HG02759 (cell line): ENCODE measurements around the gene BLVRB.
A peak's percentile ranks its signal among the peaks of the same experiment; 100 is the strongest.
"Not testable (repeated sequence)": the region's sequence is repeated elsewhere in the genome, so short reads cannot be mapped to it uniquely, and the experiment has no call there.

Experiments used
- ATAC-seq: cut with Tn5 transposase; IDR thresholded peaks from one replicate; pipeline ENCODE4 v1.9.1; 2021; ENCODE audit warnings: mild to moderate bottlenecking, moderate library complexity; ENCODE audit not compliant: unreplicated experiment

Gene BLVRB

DNA sequence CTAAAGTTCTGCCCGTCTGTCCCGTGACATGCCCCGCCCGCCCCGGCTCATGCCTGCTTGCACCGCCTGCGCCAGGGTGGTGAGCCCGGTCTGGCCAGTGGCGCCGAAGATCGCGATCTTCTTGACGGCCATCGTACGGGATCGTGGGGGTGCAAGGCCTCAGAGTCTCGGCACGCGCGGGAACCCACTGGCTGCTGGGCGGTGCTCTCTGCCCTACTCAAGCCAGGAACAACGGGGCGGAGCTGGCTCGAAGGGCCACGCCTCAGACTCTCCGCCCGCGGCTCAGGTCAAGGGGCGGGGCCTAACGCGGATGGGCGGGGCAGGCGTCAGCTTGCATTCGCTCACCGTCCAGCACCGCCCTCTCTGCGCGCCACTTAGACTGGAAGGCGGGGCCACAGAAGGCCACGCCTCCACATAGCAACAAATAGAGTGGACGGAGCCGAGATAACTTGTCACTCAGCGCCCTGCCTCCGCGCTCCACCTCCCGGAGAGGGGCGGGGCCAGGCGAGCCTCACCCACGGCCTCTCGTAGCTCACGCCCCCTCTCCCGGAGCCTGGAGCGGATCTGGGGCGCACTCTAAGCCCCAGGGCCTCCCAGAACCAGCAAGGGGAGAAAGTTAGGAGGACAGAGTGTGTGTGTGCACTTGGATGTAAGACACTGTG lies at the start of gene BLVRB:
BLVRB (minus strand) TSS at position 189 of the 662 bp plus-strand sequence; CDS start at position 132, 57 bp downstream.
- peak; percentile 92 for ATAC-seq

DNA sequence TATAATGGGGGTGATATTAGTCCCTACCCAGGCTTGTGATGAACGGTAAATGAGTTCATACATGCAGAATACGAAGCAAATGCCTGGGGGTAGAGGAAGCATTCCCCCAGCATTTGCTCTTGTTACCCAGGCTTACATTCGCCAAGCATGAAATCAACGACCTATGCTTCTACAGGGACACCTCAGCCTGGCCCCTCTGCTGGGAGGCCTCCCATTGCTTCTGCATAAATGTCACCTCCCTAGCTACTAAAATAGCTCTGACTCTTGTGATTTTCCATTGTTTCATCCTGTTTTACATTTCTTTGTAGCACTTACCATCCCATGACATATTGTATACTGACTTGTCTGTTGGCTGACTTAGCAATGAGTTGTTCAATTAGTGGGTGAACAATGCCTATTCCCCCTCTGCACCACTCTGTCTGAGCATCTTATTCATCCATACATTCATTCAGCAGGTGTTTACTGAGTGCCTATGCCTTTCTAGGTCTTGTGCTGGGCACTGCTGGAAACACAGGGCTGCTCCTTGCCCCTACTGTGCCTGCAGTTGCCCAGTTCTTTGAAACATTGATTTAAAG lies 48.3 kb upstream of the BLVRB start:
- no peak for ATAC-seq

DNA sequence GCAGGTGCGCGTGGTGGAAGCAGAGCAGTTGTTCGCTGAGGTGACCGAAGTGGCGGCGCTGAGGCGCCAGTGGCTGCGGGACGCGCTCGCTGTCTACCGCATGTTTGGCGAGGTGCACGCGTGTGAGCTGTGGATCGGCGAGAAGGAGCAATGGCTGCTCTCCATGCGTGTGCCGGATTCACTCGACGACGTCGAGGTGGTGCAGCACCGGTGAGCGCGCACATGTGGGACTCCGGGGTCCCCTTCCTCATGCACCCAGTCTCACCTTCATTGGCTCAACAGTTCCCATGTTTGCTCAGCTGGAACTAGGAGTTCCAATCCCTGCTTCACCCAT lies 47.8 kb upstream of the BLVRB start:
- ATAC-seq, result no peak

DNA sequence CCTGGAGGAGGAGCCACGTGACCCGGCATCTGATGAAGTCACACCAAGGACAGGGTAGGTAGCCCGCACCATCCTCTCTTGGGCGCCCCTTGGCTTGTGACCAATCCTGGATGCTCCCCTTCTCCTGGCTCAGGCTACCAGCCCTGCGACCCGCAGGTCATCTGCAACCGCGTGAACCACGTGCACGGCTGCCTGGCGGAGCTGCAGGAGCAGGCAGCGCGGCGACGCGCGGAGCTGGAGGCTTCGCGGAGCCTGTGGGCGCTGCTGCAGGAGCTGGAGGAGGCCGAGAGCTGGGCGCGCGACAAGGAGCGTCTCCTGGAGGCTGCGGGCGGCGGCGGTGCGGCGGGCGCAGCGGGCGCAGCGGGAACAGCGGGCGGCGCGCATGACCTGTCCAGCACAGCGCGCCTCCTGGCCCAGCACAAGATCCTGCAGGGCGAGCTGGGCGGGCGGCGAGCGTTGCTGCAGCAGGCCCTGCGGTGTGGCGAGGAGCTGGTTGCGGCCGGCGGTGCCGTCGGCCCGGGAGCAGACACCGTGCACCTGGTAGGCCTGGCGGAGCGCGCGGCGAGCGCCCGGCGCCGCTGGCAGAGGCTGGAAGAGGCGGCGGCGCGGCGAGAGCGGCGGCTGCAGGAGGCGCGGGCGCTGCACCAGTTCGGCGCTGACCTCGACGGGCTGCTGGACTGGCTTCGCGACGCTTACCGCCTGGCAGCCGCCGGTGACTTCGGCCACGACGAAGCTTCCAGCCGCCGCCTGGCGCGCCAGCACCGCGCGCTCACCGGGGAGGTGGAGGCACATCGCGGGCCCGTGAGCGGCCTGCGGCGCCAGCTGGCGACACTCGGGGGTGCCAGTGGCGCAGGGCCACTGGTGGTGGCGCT lies 47.2 kb upstream of the BLVRB start:
- ATAC-seq, result no peak

DNA sequence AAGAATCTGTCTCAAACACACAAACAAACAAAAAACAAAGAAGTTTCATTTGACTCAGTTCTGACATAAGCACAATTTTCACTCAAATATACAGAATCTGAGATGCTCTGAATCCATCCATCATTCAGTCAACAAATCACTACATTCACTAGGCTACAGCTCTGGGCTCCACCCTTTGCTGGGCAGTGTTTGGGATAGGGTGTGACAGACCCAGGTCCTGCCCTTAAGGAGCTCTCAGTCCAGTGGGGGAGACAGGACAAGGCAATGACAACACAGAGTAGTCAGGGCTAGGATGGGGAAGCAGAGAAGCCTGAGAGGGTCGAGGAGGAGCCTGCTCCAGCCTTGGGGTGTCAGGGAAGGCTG lies 46.5 kb upstream of the BLVRB start:
- no peak for ATAC-seq

DNA sequence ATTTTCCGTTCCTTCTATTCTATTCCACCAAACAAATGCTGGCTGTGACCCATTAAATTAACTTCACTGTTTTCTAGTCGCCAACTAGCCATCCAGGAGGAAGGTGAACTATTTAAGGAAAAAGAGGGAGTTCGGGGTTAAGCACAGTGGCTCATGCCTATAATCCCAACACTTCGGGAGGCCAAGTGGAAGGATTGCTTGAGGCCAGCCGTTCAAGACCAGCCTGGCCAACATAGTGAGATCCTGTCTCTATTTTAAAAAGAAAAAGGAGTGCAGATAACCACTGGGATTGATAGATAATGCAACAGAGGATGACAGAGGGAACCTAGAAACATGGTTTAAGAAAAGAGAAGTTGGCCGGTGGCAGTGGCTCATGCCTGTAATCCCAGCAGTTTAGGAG lies 45.9 kb upstream of the BLVRB start:
- no peak for ATAC-seq

DNA sequence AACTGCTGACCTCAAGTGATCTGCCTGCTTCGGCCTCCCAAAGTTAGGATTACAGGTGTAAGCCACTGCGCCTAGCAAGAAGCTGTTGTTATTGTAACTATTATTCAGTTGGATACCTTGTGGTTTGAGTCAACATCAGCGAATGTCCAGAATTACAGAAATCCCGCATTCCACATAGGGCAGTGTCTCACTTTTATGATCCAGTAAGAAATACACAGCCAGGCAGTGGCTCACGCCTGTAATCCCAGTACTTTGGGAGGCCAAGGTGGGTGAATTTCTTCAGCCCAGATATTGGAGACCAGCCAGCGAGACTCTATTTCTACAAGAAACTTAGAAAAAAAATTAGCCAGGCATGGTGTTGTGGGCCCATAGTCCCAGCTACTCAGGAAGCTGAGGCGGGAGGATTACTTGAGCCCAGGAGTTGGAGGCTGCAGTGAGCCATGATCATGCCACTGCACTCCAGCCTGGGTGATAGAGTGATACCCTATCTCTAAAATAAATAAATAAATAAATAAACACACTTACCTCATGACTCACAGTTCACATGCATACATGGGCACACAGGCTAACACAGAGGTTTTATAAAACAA lies 45.1 kb upstream of the BLVRB start:
- ATAC-seq, result no peak

DNA sequence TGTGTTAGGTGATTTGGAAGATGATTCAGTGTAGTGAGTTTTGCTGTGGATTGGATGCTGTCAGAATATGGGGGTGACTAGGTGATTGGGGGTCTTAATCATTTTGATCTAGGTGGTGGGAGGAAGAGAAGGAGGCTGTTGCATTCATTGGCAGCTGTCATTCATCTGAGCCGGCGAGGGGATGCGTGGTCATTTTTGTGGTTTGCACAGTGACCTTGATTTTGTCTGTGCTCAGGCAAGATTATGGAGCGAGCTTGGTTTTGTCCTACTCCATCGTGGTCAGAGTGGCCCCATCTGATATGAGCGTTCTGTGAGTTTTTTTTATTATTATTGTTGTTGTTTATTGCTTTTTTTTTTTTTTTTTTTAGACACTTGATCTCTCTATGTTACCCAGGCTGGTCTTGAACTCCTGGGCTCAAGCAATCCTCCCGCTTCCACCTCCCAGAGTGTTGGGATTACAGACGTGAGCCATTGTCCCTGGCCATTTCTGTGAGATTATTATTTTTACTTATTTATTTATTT lies 43.3 kb upstream of the BLVRB start:
- no peak for ATAC-seq

DNA sequence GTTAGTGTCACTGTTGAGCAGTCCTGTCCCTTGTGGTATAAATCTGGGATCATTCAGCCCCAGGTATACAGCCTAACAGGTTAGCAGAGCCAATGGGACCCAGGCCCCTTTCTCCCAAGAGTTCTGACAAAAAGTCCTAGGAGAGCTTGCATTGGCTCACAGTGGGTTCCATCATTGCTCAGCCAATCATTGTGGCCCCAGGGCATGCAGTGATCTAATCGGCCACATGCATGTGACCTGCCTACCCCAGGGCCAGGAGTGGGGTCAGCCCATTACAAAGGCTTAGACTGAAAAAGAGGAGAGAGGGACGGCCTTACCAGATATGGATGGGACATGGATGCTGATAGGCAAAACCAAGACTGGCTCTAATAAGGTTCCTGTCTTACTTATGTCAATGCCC lies 42.3 kb upstream of the BLVRB start:
- ATAC-seq, result no peak

DNA sequence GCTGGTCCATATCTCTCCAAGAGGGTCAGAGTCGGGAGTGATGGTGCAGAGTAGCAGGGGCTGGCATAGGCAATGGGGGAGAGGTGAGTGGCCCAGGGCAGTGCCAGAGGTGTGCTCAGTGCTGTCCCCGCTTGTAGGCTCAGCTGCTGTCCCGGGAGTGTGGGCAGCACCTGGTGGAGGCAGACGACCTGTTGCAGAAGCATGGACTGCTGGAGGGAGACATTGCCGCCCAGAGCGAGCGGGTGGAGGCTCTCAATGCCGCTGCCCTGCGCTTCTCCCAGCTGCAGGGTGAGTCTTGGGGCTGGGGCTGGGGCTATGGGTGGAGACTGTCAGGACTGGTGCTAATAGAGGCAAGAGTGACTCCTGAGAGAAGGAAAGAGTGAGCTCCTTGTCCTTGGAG lies 40.6 kb upstream of the BLVRB start:
- ATAC-seq, result no peak

DNA sequence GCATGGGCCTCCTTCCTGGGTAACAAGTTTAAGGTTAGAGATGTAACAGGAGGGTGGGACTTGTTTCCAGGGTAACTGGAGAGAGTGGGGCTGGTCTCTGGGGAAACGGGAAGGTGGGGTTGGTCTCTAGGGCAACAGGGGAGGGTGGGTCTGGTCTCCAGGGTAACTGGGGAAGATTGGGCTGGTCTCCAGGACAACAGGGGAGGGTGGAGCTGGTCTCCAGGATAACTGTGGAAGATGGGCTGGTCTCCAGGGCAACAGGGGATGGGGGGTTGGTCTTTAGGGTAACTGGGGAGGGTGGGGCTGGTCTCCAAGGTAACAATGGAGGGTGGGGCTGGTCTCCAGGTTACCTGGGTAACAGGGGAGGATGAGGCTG lies 37.8 kb upstream of the BLVRB start:
- no peak for ATAC-seq

DNA sequence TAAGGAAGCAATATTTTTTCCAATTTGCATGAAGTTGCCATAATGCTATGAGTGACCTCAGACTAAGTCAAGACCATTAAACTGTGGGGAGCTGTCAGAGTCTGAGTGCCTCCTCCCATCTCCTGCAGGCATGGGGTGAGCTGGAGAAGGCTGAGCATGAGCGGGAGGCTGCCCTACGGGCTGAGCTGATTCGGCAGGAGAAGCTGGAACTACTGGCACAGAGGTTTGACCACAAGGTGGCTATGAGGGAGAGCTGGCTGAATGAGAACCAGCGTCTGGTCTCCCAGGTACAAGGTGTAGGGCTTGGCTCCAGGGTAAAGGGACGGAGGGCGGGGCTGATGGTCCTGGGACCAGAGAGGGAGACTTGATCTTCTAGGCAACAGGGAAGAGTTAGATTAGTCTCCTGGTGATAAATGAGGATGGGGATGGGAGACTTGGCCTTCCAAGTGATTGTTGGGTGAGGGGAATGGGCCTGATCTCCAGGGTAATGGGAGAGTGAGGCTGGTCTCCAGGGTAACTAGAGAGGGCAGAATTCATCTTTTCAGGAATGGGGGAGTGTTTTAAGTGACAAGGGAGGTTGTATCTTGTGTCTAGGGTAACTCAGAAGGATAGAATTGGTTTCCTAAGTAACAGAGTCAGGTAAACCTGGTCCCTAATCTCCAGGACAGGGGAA lies 37.2 kb upstream of the BLVRB start:
- ATAC-seq, result no peak

DNA sequence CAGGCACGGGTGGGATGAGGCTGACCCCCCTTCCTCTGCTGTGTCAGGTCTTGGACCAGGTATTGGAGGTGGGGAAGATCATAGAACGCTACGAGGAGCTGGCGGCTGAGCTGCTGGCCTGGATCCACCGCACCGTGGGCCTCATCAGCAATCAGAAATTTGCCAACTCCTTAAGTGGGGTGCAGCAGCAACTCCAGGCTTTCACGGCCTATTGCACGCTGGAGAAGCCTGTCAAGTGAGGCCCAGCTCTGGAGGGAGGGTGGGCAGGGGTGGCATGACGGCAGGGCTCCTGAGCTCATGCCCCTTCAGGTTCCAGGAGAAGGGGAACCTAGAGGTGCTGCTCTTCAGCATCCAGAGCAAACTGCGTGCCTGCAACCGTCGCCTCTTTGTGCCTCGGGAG lies 36.5 kb upstream of the BLVRB start:
- ATAC-seq, result no peak

DNA sequence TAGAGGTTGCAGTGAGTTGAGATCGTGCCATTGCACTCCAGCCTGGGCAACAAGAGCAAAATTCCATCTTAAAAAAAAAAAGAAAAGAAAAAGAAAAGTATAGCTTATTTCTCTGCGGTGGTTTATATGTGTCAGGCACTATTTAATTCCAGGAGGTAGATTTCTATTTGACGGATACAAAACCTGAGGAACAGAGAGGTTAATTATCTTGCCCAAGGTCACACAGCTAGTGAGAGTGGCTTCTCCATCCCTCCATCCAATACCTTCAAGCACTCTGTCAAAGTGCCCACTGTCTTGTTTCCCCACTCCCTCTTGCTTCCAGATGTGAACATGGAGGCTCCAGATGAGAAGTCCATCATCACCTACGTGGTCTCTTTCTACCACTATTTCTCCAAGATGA lies 36.1 kb upstream of the BLVRB start:
- ATAC-seq, result no peak

DNA sequence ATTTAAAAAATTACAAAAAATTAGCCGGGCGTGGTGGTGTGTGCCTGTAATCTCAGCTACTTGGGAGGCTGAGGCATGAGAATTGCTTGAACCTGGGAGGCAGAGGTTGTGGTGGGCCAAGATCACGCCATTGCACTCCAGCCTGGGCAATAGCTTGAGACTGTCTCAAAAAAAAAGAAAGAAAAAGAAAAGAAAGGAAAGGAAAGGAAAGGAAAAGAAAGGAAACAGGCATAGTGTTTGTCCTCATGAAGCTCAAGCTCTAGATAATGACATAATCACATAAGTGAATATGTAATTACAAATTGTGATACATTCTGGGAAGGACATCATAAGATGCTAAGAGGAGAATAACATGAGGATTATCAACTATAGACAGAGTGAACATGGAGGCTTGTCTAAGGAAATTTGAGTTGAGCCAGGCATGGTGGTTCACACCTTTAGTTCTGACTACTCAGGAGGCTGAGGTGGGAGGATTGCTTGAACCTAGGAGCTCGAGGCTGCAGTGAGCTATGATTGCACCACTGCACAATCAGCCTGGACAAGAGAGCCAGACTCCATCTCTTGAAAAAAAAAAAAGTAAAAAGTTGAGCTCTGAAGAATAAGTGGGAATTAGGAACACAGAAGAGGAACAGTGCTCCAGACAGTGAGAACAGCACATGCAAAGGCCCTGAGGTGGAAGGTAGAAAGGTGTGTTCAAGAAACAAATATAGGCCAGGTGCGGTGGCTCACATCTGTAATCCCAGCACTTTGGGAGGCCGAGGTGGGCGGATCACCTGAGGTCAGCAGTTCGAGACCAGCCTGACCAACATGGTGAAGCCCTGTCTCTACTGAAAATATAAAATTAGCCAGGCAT lies 35.4 kb upstream of the BLVRB start:
- ATAC-seq, result not testable (repeated sequence)

DNA sequence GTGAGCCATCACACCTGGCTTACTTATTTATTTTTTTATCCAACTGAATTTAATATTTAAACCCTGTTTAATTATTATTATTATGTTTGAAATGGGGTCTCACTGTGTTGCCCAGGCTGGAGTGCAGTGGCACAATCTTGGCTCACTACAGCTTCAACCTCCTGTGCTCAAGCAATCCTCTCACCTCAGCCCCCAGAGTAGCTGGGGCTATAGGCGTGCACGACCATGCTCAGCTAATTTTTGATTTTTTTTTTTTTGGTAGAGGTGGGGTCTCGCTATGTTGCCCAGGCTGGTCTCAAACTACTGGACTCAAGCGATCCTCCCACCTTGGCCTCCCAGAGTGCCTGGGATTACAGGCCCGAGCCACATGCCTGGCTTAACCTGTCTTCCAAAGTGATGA lies 33.8 kb upstream of the BLVRB start:
- ATAC-seq, result no peak

DNA sequence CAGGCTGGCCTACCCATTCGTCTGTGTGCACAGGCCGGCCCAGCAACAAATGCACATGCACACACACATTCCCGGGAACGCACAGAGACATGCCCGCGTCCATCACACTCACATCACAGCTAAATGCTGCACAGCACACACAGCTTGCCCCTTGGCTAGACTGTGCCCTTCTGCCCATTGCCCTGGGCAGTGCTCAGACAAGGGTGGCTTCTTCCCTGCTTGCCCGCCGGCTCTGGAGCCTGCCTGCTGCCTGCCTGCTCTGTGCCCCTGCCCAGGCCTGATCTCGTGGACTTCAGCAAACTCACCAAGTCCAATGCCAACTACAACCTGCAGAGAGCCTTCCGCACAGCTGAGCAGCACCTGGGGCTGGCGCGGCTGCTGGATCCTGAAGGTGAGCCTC lies 31.7 kb upstream of the BLVRB start:
- no peak for ATAC-seq

DNA sequence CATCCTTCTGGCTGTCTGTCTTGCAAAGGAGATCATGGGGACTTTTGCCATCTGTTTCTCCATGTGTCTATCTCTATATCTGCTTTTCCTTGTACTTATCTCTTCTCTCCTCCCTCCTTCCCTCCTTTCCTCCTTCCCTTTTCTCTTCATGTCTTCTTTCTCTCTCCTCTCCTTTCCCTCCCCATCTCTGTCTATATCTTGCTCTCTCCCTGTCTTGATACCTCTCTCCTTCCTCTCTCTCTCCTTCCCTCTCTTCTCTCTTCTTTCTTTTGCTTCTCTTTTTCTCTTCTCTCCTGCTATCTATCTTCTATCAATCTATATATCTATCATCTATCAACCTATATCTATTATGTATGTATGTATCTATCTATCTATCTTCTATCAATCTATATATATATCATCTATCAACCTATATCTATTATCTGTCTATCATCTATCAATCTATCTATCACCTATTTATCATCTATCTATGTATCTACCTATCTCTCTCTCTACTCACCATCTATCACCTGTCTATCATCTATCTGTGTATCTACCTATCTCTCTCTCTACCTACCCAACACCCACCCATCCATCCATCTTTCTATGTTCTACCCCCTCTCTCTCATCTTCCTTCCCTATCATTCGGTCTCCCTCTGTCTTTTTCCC lies 28.8 kb upstream of the BLVRB start:
- no peak for ATAC-seq

DNA sequence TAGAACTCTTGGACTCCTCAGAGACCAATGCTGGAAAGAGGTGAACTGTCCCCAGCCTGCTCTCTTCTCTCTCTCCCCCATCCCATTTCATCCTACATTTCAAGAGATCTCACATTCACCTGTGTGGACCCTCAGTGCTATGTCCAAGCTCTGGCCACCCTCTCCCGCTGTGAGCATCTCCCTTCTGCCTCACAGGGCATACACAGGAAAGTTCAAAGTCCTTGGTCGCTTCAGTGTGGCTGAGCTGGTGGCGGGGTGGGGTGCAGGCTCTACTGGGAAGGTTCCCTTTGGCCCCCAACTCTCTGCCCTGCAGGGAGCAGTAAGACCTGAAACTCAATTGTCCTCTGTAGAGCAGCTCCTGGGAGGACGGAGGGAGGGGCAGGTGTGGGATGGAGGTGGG lies 28.2 kb upstream of the BLVRB start:
- ATAC-seq, result no peak

DNA sequence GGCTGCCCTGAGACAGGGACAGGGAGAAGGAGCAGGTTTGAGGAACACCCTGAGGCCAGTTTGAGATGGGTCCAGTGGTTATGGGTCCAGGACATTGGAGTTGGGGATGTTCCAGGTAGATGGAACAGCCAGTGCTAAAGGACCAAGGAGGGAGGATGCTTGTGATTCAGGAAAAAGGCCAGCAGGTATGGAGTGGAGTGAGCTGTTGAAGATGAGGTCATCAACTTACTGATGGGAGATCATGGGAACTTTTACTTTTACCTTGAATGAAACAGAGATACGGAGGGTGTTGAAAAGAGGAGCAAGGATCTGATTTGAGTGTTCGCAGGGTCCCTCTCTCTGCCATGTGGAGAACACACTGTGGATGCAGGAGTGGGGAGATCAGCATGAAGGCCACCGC lies 26.7 kb upstream of the BLVRB start:
- ATAC-seq, result no peak
